Testis (tissue), 3 donors: ENCODE measurements around the gene MAPKAPK5. TPM values are rescaled to one million over a fixed set of nuclear protein-coding genes. Genes with fewer than 3 reads are reported as not detected.
A peak's percentile ranks its signal among the peaks of the same experiment; 100 is the strongest.
"Not testable (repeated sequence)": the region's sequence is repeated elsewhere in the genome, so short reads cannot be mapped to it uniquely, and the experiment has no call there.

Experiments
- DNase-seq: peaks from one replicate; pipeline ENCODE4 v3.0.0-alpha.2; 2019
- H3K27ac ChIP-seq, 2 donors: fragments of 200-600 bp; sonication (generic); one replicate each; pipeline ENCODE4 v1.5.1; 2019
- H3K27me3 ChIP-seq: fragments of 200-600 bp; sonication (generic); one replicate; pipeline ENCODE4 v1.5.1; 2019
- H3K36me3 ChIP-seq: fragments of 200-600 bp; sonication (generic); one replicate; pipeline ENCODE4 v1.5.1; 2017; ENCODE audit warnings: low read depth; ENCODE audit errors: missing control alignments
- H3K4me1 ChIP-seq: fragments of 200-600 bp; sonication (generic); one replicate; pipeline ENCODE4 v1.5.1; 2019
- H3K4me3 ChIP-seq, 2 donors: fragments of 200-600 bp; sonication (generic); one replicate each; pipeline ENCODE4 v1.5.1; 2017 to 2019
- H3K9me3 ChIP-seq: fragments of 200-600 bp; sonication (generic); one replicate; pipeline ENCODE4 v1.5.1; 2017
- POLR2A ChIP-seq: fragments of 450-650 bp; IDR thresholded peaks from one replicate; pipeline ENCODE4 v1.6.1; 2017; ENCODE audit warnings: antibody characterized with exemption, mild to moderate bottlenecking, moderate library complexity
- WGBS, 2 donors: methylation state at CpG; one replicate each; pipeline ENCODE4 v1.1.5; 2018; 5-methylcytosine and 5-hydroxymethylcytosine counted together
- intact Hi-C: fragments of 100-400 bp; cut with DNase I; formaldehyde crosslinking; loops from one replicate; pipeline ENCODE4 v1.15.1; 2023; ENCODE audit warnings: low total_unique reads
- polyA plus RNA-seq: library from polyadenylated mRNA; stranded (reverse); fragments of 350-450 nt; fragmentation: Illumina TruSeq; extraction: RNeasy Lipid Tissue Mini Kit (QIAGEN cat#74804); gene quantifications from one replicate; pipeline ENCODE4 v1.2.3, GENCODE V29; 2014; ENCODE audit warnings: low read depth, low replicate concordance; ENCODE audit not compliant: insufficient read depth
- total RNA-seq, 2 donors: library from RNA; depleted of rRNA; stranded (reverse); fragments of >200 nt; gene quantifications; one replicate each; pipeline ENCODE4 v1.2.3, GENCODE V29; 2016
- TF ChIP-seq, protein P1 (sequence below), 3 experiments: fragments of 450-650 bp in 2 of 3; fragments of 200-600 bp in 1 of 3; sonication (generic) in 1 of 3; IDR thresholded peaks; one replicate each; pipeline ENCODE4 v1.5.1; 2016 to 2019; ENCODE audit warnings: antibody characterized with exemption in 3 of 3, mild to moderate bottlenecking in 2 of 3, moderate library complexity in 1 of 3

Gene MAPKAPK5
- total and polyA plus RNA-seq, 3 donors from 2014 or later: 35.6 to 77.8 (median 62.9) TPM

DNA sequence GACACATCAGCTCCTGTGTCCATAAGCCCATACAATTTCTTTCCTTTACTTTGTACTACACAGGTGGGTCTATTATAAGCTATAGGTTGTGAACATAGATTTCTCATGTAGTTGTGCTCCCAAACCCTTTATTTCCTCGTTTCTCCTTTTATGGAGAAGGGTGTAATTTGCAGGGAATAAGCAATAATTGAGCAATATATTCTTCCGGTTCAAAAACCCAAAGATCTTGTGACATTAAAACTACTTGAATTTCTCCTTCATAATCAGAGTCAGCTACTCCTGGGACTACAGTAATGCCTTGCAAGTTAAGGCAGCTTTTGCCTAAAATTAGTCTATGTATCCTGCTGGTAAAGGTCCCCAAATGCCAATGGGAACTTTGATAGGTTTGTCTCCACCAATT is 19.1 kb upstream of the MAPKAPK5 start:
- Histone ChIP-seq H3K4me3 (no peak overlapping the region), H3K27ac (no peak overlapping the region), H3K9me3 (no peaks in the 10 kb centered on the region), H3K36me3 (no peaks in the 10 kb centered on the region), H3K4me1 (no peaks in the 10 kb centered on the region), H3K27me3 (no peaks in the 10 kb centered on the region)
- WGBS, 2 donors: 70 to 80% methylated on average over 2 of the region's 2 CpGs
- DNase-seq: no peak
- TF ChIP-seq, protein P1, sequence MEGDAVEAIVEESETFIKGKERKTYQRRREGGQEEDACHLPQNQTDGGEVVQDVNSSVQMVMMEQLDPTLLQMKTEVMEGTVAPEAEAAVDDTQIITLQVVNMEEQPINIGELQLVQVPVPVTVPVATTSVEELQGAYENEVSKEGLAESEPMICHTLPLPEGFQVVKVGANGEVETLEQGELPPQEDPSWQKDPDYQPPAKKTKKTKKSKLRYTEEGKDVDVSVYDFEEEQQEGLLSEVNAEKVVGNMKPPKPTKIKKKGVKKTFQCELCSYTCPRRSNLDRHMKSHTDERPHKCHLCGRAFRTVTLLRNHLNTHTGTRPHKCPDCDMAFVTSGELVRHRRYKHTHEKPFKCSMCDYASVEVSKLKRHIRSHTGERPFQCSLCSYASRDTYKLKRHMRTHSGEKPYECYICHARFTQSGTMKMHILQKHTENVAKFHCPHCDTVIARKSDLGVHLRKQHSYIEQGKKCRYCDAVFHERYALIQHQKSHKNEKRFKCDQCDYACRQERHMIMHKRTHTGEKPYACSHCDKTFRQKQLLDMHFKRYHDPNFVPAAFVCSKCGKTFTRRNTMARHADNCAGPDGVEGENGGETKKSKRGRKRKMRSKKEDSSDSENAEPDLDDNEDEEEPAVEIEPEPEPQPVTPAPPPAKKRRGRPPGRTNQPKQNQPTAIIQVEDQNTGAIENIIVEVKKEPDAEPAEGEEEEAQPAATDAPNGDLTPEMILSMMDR (IDR thresholded peaks at IDR 0.05): no peak
- TF ChIP-seq POLR2A: no peak
- intact Hi-C loops: no loop called here

DNA sequence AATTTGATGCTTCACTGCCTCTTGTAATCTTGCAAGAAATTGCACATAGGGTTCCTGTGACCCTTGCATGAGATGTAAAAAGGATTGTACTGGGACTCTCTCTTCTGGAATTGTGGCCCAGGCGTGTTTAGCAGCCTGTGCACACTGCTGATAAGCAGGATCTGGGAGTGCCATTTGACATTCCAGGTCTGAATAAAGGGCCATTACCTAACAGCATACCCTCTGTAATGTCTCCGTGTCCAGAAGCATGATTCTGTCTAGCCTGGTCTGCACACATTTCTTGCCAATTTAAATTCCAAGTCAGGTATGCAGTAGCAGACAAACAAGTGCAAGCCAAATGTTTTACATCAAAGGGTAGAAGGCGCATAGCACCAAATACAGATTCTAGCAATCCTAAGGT is 18.1 kb upstream of the MAPKAPK5 start:
- TF ChIP-seq, protein P1 (IDR thresholded peaks at IDR 0.05): no peak
- TF ChIP-seq POLR2A: no peak
- Histone ChIP-seq H3K4me3 (no peak overlapping the region), H3K4me1 (no peaks in the 10 kb centered on the region), H3K9me3 (no peaks in the 10 kb centered on the region), H3K27ac (no peak overlapping the region), H3K36me3 (no peaks in the 10 kb centered on the region), H3K27me3 (no peaks in the 10 kb centered on the region)
- DNase-seq: no peak
- intact Hi-C loops: no loop called here
- 71 to 75% methylated on average over 3 of the region's 3 CpGs for WGBS, 2 donors

DNA sequence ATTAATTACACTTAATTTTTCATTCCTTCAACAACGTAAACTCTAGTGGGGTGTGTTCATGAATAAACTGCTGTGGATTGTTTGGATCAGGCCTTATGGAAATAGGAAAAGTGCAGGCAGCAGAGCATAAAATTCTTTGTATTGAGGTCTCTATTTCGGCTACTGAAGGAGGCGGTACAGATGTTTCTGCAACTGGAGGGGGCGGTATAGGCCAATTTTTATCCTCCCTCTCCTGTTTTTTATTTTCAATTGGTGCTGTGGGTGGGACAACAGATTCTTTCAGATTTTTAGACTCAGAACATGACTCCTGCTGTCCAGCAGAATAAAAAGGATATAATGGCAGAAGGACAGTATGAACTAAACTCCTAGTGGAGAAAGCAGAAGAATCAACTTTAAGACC is 17.7 kb upstream of the MAPKAPK5 start:
- H3K27ac ChIP-seq, DNase-seq, H3K36me3 ChIP-seq, H3K4me1 ChIP-seq, H3K4me3 ChIP-seq, H3K9me3 ChIP-seq, intact Hi-C loops, H3K27me3 ChIP-seq: not testable (repeated sequence)
- 55 to 64% methylated on average over 4 of the region's 4 CpGs for WGBS, 2 donors
- TF ChIP-seq, protein P1 (IDR thresholded peaks at IDR 0.05): peak in 1 of 3 experiments; percentile 8

DNA sequence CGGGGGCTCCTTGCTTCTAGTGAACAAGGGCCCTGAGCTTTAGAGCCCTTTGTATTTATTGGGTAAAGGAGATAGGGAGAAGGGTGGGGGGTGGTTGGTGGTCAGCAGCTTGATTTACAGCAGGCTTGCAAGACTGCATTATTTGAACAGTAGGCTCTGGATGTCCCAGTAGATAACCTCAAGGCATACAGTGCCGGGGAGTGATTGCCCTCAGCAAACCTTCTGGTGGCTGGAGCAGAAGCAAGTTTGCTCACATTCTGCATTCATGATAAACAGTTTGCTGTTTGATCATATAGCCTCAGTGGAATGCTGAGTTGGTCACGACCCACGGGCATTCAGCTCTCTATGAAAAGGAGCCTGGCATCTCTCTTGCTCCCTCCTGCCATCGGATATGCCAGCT is 16.5 kb upstream of the MAPKAPK5 start:
- Histone ChIP-seq H3K9me3 (no peaks in the 10 kb centered on the region), H3K27me3 (no peaks in the 10 kb centered on the region), H3K27ac (no peak overlapping the region), H3K36me3 (no peaks in the 10 kb centered on the region), H3K4me1 (no peaks in the 10 kb centered on the region), H3K4me3 (no peak overlapping the region)
- intact Hi-C loops: no loop called here
- TF ChIP-seq, protein P1 (IDR thresholded peaks at IDR 0.05): no peak
- TF ChIP-seq POLR2A: no peak
- no peak for DNase-seq
- WGBS, 2 donors: 90 to 91% methylated on average over 5 of the region's 5 CpGs

DNA sequence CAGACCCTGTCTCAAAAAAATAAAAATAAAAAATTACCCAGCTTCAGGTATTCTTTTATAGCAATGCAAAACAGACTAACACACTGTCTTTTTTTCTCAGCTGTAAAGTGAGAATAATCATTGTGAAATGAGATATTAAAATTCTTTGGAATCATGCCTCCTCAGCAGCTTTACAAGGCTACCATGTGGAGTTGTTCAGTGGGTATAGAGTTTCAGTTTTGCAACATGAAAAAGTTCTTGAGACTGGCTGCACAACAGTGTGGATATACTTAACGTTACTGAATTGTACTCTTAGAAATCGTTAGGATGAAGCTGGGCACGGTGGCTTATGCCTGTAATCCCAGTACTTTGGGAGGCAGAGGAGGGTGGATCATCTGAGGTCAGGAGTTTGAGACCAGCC is 15.7 kb upstream of the MAPKAPK5 start:
- no peaks in the 10 kb centered on the region for H3K4me1 ChIP-seq
- no peaks in the 10 kb centered on the region for H3K36me3 ChIP-seq
- WGBS, 2 donors: 74 to 75% methylated on average over 3 of the region's 3 CpGs
- H3K4me3 ChIP-seq: no peak overlapping the region
- no peaks in the 10 kb centered on the region for H3K9me3 ChIP-seq
- intact Hi-C loops: no loop called here
- DNase-seq: no peak
- TF ChIP-seq POLR2A: no peak
- TF ChIP-seq, protein P1 (IDR thresholded peaks at IDR 0.05): no peak
- no peak overlapping the region for H3K27ac ChIP-seq
- no peaks in the 10 kb centered on the region for H3K27me3 ChIP-seq
